ENCODE data around the gene KCTD15.

DNA sequence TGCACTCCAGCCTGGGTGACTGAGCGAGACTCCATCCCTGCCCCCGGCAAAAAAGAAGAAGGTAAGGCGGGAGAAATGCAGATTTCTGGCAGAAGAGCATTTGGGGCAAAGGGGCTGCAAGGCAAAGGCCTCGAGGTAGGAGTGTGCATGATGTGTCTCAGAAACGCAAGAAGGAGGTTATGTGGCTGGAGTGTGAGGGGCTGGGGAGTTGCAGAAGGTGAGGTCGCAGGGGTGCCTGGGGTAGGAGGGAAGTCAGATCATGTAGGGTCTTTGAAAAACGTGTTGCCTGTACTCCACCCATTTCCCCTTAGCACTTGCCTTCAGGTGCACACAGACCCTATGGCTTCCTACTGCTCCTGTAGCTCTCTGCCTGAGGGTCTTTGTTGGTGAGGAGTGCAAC, 29.9 kb downstream of the KCTD15 start:
- TF ChIP-seq POLR2A (IDR thresholded peaks at IDR 0.05) (no peak), EP300 (IDR thresholded peaks at IDR 0.05) (no peak), POLR2AphosphoS5 (IDR thresholded peaks at IDR 0.05) (no peak)
- TF ChIP-seq, protein P1, sequence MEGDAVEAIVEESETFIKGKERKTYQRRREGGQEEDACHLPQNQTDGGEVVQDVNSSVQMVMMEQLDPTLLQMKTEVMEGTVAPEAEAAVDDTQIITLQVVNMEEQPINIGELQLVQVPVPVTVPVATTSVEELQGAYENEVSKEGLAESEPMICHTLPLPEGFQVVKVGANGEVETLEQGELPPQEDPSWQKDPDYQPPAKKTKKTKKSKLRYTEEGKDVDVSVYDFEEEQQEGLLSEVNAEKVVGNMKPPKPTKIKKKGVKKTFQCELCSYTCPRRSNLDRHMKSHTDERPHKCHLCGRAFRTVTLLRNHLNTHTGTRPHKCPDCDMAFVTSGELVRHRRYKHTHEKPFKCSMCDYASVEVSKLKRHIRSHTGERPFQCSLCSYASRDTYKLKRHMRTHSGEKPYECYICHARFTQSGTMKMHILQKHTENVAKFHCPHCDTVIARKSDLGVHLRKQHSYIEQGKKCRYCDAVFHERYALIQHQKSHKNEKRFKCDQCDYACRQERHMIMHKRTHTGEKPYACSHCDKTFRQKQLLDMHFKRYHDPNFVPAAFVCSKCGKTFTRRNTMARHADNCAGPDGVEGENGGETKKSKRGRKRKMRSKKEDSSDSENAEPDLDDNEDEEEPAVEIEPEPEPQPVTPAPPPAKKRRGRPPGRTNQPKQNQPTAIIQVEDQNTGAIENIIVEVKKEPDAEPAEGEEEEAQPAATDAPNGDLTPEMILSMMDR (IDR thresholded peaks at IDR 0.05): no peak
